ENCODE data around the gene ATP6V1G2.
"Not testable (repeated sequence)": the region's sequence is repeated elsewhere in the genome, so short reads cannot be mapped to it uniquely, and the experiment has no call there.

ATP6V1G2 gene

GRCh38 chr6:31525932-31526591, 20.3 kb downstream of the ATP6V1G2 start:
- no peak for DNase-seq

GRCh38 chr6:31525553-31525931, 20.9 kb downstream of the ATP6V1G2 start:
- no peak for DNase-seq

GRCh38 chr6:31521835-31522234, 24.6 kb downstream of the ATP6V1G2 start:
- no peak for DNase-seq

- no peak for DNase-seq
Measured at GRCh38 chr6:31513456-31514165, 32.8 kb downstream of the ATP6V1G2 start.

- DNase-seq, result no peak
Measured at GRCh38 chr6:31510007-31510406, 36.4 kb downstream of the ATP6V1G2 start.

- not testable (repeated sequence) for DNase-seq
Measured at GRCh38 chr6:31509036-31509435, 37.4 kb downstream of the ATP6V1G2 start.

- DNase-seq, result no peak
Measured at GRCh38 chr6:31502586-31502985, 43.8 kb downstream of the ATP6V1G2 start.

- DNase-seq, result not testable (repeated sequence)
Measured at GRCh38 chr6:31499648-31500047, 46.8 kb downstream of the ATP6V1G2 start.

GRCh38 chr6:31498748-31499147, 47.7 kb downstream of the ATP6V1G2 start:
- DNase-seq, result no peak

- peak; percentile 81 for DNase-seq
Measured at GRCh38 chr6:31497531-31498476, 48.6 kb downstream of the ATP6V1G2 start, which contains the start of gene MICB. Gene MICB, plus strand, starts transcription at chr6:31498145. Its CDS starts 49 bp downstream, at chr6:31498194.

GRCh38 chr6:31496826-31497225, 49.6 kb downstream of the ATP6V1G2 start:
- DNase-seq, result not testable (repeated sequence)

GRCh38 chr6:31495580-31495979, 50.8 kb downstream of the ATP6V1G2 start:
- no peak for DNase-seq

Measured in stimulated activated CD4-positive, alpha-beta T cell treated with anti-CD3 and anti-CD28 coated beads, Interleukin-1b, Interleukin-23, amount 100 ng/mL, for 48 hours (primary cell).